HUES48 (cell line): ENCODE measurements around the gene DRC3.
"Not testable (repeated sequence)": the region's sequence is repeated elsewhere in the genome, so short reads cannot be mapped to it uniquely, and the experiment has no call there.

Experiments
- H3K27ac ChIP-seq: one replicate; pipeline ENCODE4 v1.7.0; 2013; ENCODE audit warnings: low read depth, low read length, inconsistent platforms
- H3K27me3 ChIP-seq: 2 replicates; pipeline ENCODE4 v1.6.1; 2013; ENCODE audit warnings: mild to moderate bottlenecking, low read length; ENCODE audit not compliant: control insufficient read depth, insufficient read depth
- H3K36me3 ChIP-seq: 2 replicates; pipeline ENCODE4 v1.6.1; 2013; ENCODE audit warnings: low read length; ENCODE audit not compliant: control insufficient read depth, insufficient read depth
- H3K4me1 ChIP-seq: 2 replicates; pipeline ENCODE4 v1.6.1; 2013; ENCODE audit warnings: mild to moderate bottlenecking, low read length; ENCODE audit not compliant: control insufficient read depth, insufficient read depth
- H3K4me3 ChIP-seq: 2 replicates; pipeline ENCODE4 v1.5.1; 2013; ENCODE audit warnings: mild to moderate bottlenecking, low read depth, low read length
- H3K9ac ChIP-seq: 2 replicates; pipeline ENCODE4 v1.6.1; 2013; ENCODE audit warnings: mild to moderate bottlenecking, low read depth, low read length, moderate library complexity
- H3K9me3 ChIP-seq: 2 replicates; pipeline ENCODE4 v1.6.1; 2013; ENCODE audit warnings: low read length; ENCODE audit not compliant: control insufficient read depth, insufficient read depth

DRC3 gene

DNA sequence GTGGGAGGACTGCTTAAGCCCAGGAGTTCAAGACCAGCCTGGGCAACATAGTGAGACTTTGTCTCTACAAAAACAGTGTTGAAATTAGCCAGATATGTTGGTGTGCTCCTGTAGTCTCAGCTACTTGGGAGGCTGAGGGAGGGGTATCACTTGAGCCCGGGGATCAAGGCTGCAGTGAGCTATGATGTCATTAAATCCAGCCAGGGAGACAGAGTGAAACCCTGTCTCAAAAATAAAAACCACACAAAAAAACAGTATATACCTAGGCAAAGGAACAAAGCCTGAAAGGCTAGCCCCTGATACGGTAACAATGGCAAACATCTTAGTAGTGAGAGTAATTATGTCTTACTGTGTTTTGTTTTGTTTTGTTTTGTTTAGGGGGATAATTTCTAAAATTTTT, 38.4 kb upstream of the DRC3 start:
- no peaks in the 10 kb centered on the region for H3K9me3 ChIP-seq
- no peak overlapping the region for H3K27ac ChIP-seq
- no peaks in the 10 kb centered on the region for H3K36me3 ChIP-seq

DNA sequence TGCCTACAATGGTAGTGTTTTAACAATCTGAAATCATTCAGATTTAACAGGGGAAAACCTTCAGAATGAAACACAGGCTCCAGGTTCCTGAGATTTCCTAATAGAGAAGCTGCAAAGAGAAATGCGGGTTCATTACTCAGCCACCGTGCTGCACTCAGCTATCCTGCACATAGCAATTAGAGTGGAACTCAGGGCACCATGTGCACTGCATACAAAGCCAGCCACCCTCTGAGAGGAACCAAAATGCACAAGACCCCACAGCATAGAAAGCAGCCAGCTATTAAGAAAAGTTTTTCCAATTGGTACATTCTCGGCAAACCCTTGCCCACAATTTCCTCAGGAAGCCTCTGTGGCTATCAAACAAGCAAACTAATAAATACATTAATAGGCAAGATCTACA, 37.9 kb upstream of the DRC3 start:
- Histone ChIP-seq H3K9ac (no peak overlapping the region), H3K9me3 (no peaks in the 10 kb centered on the region), H3K4me1 (0 out of 2 replicates have a peak, but pooled peaks cover 7% of the 10 kb centered on the region)

More for the DNA sequence above, 38.4 kb upstream of the DRC3 start:
- Histone ChIP-seq H3K4me3 (no peak overlapping the region), H3K4me1 (0 out of 2 replicates have a peak, but pooled peaks cover 7% of the 10 kb centered on the region), H3K9ac (no peak overlapping the region), H3K27me3 (no peaks in the 10 kb centered on the region)

DNA sequence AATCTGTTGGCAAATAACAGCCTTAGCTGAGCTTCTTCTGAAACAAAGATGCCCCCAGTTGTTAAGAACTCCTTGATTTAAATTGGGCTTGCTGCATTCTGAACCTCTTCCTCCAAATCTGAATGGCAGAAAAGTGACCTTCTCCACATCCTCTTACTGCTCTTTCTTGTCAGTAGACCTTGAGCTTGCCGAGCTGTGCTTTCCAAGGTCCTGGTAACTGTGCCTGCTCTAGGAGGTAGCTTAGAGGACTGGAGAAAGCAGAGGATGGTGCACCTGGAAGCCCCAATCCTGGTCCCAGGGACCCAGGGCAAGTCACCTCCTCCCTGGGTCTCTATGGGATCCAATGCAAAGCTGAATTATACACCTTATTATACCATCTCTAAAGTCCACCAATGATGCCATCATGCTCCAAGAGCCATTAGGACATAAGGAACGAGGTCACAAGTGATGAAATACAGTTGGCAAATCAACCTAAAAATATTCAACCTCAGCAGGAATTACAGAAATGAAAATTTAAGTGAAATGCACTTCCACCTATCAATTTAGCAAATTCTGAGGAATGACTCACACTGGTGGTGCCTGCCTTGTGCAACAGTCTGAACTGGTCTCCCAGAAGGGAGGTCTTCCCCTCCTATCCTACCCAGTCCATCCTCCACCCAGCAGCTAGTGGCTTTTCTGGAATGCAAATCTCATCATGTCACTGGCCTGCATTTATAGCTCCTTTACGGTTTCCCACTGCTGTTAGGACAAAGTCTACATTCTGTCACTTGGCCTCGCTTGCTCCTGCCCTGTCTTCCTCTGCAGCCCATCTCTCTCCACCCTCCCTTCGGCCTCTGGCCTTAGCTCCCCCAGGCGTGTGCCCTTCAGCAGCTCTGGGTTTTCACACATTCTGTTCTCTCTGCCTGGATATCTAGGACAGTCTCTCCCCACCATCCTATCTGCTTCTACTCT, 37.1 kb upstream of the DRC3 start:
- Histone ChIP-seq H3K9me3 (no peaks in the 10 kb centered on the region), H3K9ac (no peak overlapping the region), H3K4me3 (no peak overlapping the region), H3K27ac (no peak overlapping the region), H3K4me1 (peaks cover 11% of the 10 kb centered on the region), H3K27me3 (no peaks in the 10 kb centered on the region), H3K36me3 (no peaks in the 10 kb centered on the region)

More for the DNA sequence above, 37.9 kb upstream of the DRC3 start:
- Histone ChIP-seq H3K27me3 (no peaks in the 10 kb centered on the region), H3K27ac (no peak overlapping the region), H3K4me3 (no peak overlapping the region), H3K36me3 (no peaks in the 10 kb centered on the region)

DNA sequence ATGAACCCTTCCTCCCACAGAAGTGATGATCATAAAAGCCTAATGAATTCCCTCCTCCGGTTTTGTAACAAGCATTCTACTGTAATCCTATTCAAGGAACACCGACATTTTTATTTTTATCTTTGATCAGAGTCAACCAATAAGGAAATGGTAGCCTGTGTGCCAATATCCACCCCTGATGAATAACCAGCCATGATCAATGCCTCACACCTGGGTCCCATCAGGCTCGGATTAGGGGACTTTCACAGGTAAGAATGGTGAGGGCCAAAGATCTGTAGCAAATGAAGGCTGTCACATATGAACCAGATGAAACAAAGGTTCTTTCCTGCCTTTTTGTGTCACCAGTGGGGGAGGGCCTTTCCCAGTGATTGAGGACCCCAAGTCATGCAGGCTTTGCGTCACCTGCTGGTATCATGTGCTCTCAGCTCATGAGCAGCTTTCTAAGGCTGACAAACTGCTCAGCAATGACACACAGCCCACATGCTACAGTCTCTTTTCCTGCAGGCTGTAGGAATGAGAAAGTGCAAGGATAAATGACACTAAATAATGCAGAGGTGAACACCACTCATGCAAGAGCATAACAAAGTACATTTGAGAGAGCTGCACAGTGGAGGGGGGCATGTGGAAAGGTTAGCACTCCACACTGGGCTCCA, 35.3 kb upstream of the DRC3 start:
- no peaks in the 10 kb centered on the region for H3K36me3 ChIP-seq
- H3K9me3 ChIP-seq = no peaks in the 10 kb centered on the region
- no peaks in the 10 kb centered on the region for H3K27me3 ChIP-seq
- H3K4me3 ChIP-seq = no peak overlapping the region
- peaks cover 20% of the 10 kb centered on the region for H3K4me1 ChIP-seq
- H3K27ac ChIP-seq = no peak overlapping the region
- H3K9ac ChIP-seq = no peak overlapping the region

DNA sequence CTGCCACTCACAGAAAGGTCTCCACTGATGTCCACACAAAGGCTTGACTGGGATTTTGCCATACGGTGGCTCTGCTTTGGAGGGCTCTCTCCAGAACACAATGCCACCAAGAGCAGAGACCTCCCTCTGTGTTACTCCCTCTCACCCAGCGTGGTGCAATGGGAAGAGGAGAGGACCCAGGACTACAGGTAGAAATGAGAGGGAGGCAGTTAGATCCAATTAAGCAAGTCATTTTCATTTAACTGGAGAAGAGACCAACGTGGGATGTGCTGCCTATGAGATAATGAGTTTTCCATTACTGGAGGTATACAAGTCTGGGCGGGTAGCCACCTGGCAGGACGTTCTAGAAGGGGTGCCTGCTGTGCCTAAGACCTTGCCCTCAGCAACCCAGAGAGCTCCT, 34.7 kb upstream of the DRC3 start:
- H3K27ac ChIP-seq = no peak overlapping the region
- H3K4me1 ChIP-seq = peaks cover 25% of the 10 kb centered on the region

DNA sequence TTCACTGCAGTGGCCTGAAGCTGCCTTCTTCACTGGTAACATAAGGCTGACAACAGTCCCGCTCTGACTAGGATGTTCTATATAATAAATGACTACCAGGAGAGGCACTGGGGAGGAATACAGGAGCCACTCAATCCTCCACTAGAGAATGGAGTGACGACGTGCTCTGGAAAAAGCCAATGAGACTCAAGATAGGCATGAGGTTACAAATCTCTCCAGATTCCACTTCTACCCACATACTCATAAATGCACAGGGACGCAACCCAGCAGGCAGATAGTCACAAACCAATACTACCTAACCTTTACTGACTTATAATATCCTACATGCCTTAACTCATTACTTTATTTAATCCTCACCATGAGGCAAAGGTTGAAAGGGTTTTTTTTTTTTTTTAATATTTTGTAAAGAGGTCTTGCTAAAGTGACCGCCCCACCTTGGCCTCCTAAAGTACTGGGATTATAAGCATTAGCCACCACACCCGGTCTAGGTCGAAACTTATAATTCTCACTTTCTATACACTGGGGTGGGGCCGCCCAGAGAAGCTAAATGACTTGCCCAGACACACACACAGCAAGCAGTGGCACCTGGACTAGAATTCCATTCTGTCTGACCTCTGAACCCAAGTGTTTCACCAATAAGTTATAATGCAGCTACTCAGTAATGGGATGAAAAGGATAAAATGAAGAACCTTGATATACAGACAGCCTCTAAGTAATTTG, 34.1 kb upstream of the DRC3 start:
- H3K9ac ChIP-seq = no peak overlapping the region
- H3K4me3 ChIP-seq = no peak overlapping the region
- H3K36me3 ChIP-seq = no peaks in the 10 kb centered on the region
- H3K9me3 ChIP-seq = no peaks in the 10 kb centered on the region
- H3K4me1 ChIP-seq = peaks cover 31% of the 10 kb centered on the region
- H3K27ac ChIP-seq = no peak overlapping the region
- H3K27me3 ChIP-seq = no peaks in the 10 kb centered on the region

More for the DNA sequence above, 34.7 kb upstream of the DRC3 start:
- H3K36me3 ChIP-seq = no peaks in the 10 kb centered on the region
- no peak overlapping the region for H3K9ac ChIP-seq
- H3K4me3 ChIP-seq = no peak overlapping the region
- H3K9me3 ChIP-seq = no peaks in the 10 kb centered on the region
- H3K27me3 ChIP-seq = no peaks in the 10 kb centered on the region

DNA sequence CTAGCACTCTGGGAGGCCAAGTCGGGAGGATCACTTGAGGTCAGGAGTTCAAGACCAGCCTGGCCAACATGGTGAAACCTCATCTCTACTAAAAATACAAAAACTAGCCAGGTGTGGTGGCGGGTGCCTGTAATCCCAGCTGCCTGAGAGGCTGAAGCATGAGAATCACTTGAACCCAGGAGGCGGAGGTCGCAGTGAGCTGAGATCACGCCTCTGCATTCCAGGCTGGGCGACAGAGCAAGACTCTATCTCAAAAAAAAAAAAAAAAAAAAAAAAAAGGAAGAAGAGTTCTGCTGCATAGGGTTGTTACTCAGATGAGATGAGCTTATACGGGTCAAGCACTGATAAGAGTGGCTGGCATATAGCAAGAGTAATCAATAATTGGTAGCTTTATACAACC, 32.7 kb upstream of the DRC3 start:
- not testable (repeated sequence) for H3K9ac ChIP-seq, H3K27me3 ChIP-seq, H3K36me3 ChIP-seq, H3K9me3 ChIP-seq, H3K4me3 ChIP-seq
- H3K27ac ChIP-seq = peak overlapping the region; percentile 26
- peaks cover 36% of the 10 kb centered on the region for H3K4me1 ChIP-seq

DNA sequence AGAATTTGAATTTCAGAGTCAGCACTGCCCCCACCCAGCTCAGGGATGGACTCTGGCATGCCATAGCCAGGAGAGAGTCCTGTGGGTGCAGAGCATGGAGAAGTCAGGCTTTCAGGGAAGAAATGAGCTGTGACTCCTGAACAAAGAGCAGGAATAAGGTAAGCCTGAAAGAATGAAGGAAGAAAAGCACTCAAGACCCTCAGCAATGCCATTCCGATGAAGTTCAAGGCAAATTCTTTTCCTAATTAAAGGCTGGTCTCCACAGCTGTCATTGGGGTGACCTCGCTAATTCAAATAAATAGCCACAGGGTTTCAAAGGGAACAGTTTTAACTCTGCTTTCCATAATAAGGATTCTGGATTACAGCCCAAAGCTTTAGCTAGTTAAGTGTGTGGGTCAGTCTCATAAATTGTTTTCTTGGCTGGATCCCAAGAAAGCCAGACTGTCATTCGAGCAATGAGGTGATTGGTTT, 32.2 kb upstream of the DRC3 start:
- Histone ChIP-seq H3K27ac (peak overlapping the region; percentile 40), H3K9ac (no peak overlapping the region), H3K9me3 (no peaks in the 10 kb centered on the region), H3K27me3 (no peaks in the 10 kb centered on the region), H3K4me1 (peaks cover 36% of the 10 kb centered on the region), H3K4me3 (no peak overlapping the region), H3K36me3 (no peaks in the 10 kb centered on the region)

DNA sequence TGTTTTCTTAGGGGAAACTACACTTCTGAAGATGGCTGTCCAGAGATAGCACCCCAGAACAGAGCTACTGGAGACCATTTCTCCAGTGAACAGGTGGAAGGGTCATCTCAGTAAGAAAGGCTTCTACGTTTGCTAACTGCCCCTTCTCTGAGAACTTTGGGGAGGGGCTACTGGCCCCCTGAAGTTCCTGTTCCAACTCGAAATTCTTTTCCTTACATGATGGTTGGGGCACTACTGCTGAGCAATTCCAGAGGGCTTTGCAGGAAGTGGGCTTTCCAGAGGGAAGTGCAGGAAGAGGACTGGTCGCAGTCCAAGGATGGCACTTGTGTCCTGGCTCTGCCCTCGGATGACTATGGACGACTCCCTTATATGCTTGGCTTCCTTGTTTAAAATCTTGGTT, 31.6 kb upstream of the DRC3 start:
- H3K27ac ChIP-seq = peak overlapping the region; percentile 40
- H3K4me1 ChIP-seq = peaks cover 36% of the 10 kb centered on the region
- no peak overlapping the region for H3K9ac ChIP-seq
- no peak overlapping the region for H3K4me3 ChIP-seq
- no peaks in the 10 kb centered on the region for H3K9me3 ChIP-seq
- no peaks in the 10 kb centered on the region for H3K36me3 ChIP-seq
- H3K27me3 ChIP-seq = no peaks in the 10 kb centered on the region

DNA sequence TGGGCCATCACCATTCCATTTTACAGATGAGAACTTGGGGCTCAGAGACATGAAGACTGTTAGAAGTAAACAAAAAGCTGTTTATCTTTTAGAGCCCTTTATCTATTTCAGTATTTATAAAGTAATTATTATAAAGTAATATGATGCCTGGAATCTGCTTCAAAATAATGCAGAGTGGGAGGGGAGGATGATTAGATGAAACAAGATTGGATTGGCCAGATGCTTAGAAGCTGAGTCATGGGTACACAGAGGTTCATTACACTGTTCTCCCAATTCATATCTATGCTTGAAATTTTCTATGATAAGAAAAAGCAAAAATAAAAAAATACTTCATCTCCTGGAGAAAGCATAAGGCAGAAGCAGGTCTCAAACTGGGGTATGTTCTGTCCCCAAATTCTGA, 29.8 kb upstream of the DRC3 start:
- Histone ChIP-seq H3K4me3 (no peak overlapping the region), H3K36me3 (no peaks in the 10 kb centered on the region), H3K9me3 (no peaks in the 10 kb centered on the region), H3K4me1 (peaks cover 29% of the 10 kb centered on the region), H3K27me3 (no peaks in the 10 kb centered on the region), H3K27ac (peak overlapping the region; percentile 60), H3K9ac (no peak overlapping the region)
